Measurements from ENCODE around the gene CYP2A6.
"Not testable (repeated sequence)": the region's sequence is repeated elsewhere in the genome, so short reads cannot be mapped to it uniquely, and the experiment has no call there.

The CYP2A6 gene

GRCh38 chr19:40850277-40850676, at the start of gene CYP2A6:
CYP2A6 (minus strand) TSS chr19:40850447; CDS start chr19:40850426, 21 bp downstream.
- not testable (repeated sequence) for DNase-seq (ENCODE audit: low read depth)

- DNase-seq (ENCODE audit: low read depth), result not testable (repeated sequence)
Observed at GRCh38 chr19:40899964-40900363, 49.7 kb upstream of the CYP2A6 start.

GRCh38 chr19:40896843-40897789, 46.9 kb upstream of the CYP2A6 start:
- not testable (repeated sequence) for DNase-seq (ENCODE audit: low read depth)

- DNase-seq (ENCODE audit: low read depth), result no peak
Observed at GRCh38 chr19:40896418-40896796, 46.2 kb upstream of the CYP2A6 start.

- no peak for DNase-seq (ENCODE audit: low read depth)
Observed at GRCh38 chr19:40893112-40893511, 42.9 kb upstream of the CYP2A6 start.

- DNase-seq (ENCODE audit: low read depth), result no peak
Observed at GRCh38 chr19:40889366-40889765, 39.1 kb upstream of the CYP2A6 start.

- no peak for DNase-seq (ENCODE audit: low read depth)
Observed at GRCh38 chr19:40888191-40888590, 37.9 kb upstream of the CYP2A6 start.

- not testable (repeated sequence) for DNase-seq (ENCODE audit: low read depth)
Observed at GRCh38 chr19:40884187-40884931, 34.1 kb upstream of the CYP2A6 start.

GRCh38 chr19:40882062-40882461, 31.8 kb upstream of the CYP2A6 start, which contains the start of gene CYP2A7:
CYP2A7 (minus strand) TSS chr19:40882231; CDS start chr19:40882210, 21 bp downstream.
- not testable (repeated sequence) for DNase-seq (ENCODE audit: low read depth)

GRCh38 chr19:40879349-40879748, 29.1 kb upstream of the CYP2A6 start:
- not testable (repeated sequence) for DNase-seq (ENCODE audit: low read depth)

GRCh38 chr19:40875526-40875951, 25.3 kb upstream of the CYP2A6 start:
- peak; percentile 64 for DNase-seq (ENCODE audit: low read depth)

- not testable (repeated sequence) for DNase-seq (ENCODE audit: low read depth)
Observed at GRCh38 chr19:40874874-40875273, 24.6 kb upstream of the CYP2A6 start.

- DNase-seq (ENCODE audit: low read depth), result not testable (repeated sequence)
Observed at GRCh38 chr19:40873873-40874272, 23.6 kb upstream of the CYP2A6 start.

GRCh38 chr19:40872209-40872608, 22.0 kb upstream of the CYP2A6 start:
- no peak for DNase-seq (ENCODE audit: low read depth)

GRCh38 chr19:40867701-40868100, 17.5 kb upstream of the CYP2A6 start:
- DNase-seq (ENCODE audit: low read depth), result no peak

GRCh38 chr19:40864739-40865496, 14.7 kb upstream of the CYP2A6 start:
- DNase-seq (ENCODE audit: low read depth), result not testable (repeated sequence)

GRCh38 chr19:40862785-40863184, 12.5 kb upstream of the CYP2A6 start:
- no peak for DNase-seq (ENCODE audit: low read depth)

GRCh38 chr19:40862333-40862732, 12.1 kb upstream of the CYP2A6 start:
- no peak for DNase-seq (ENCODE audit: low read depth)

GRCh38 chr19:40858109-40858508, 7.9 kb upstream of the CYP2A6 start:
- DNase-seq (ENCODE audit: low read depth), result no peak

- not testable (repeated sequence) for DNase-seq (ENCODE audit: low read depth)
Observed at GRCh38 chr19:40852467-40853152, 2.4 kb upstream of the CYP2A6 start.

- not testable (repeated sequence) for DNase-seq (ENCODE audit: low read depth)
Observed at GRCh38 chr19:40846722-40847121, 3.5 kb downstream of the CYP2A6 start.
